ENCODE results near the gene HOOK2. TPM values are rescaled to one million over a fixed set of nuclear protein-coding genes. Genes with fewer than 3 reads are reported as not detected.

Gene HOOK2
- total RNA-seq, 1 experiment from 2014 or later: 96.3 TPM

- H2AFZ ChIP-seq (ENCODE audit: low read depth, low read length, poor library complexity, severe bottlenecking): no peak overlapping the region
- peaks cover 2 to 11% of the 10 kb centered on the region in 2 experiments; a peak in 2 of 4 replicates for H3K4me1 ChIP-seq (ENCODE audit: control insufficient read depth in 1 of 2, insufficient read depth in 2 of 2, low read length in 2 of 2)
- no peaks in the 10 kb centered on the region for H3K79me2 ChIP-seq (ENCODE audit: insufficient read depth, low read length)
- no peaks in the 10 kb centered on the region for H3K27me3 ChIP-seq (ENCODE audit: insufficient read depth, low read length)
- ChIA-PET POLR2A (interaction anchor here (0.5 to 5.4 kb wide), 7 partner anchors 8 to 172 kb away, joined by 3 to 98 read pairs (median 4); partner anchors contain the start of gene JUNB), RAD21 (ENCODE audit: low non-redundant PET in 1 of 2, low total read pairs in 2 of 2, uncharacterized antibody in 2 of 2, unreplicated experiment in 2 of 2) (interaction anchor here (0.6 to 1.8 kb wide), 11 partner anchors 8 to 107 kb away, joined by 3 to 17 read pairs (median 3); no protein-coding TSS in a partner anchor), CTCF (interaction anchor here (0.8 to 4.5 kb wide), 21 partner anchors 9 to 199 kb away, joined by 3 to 123 read pairs (median 6); partner anchors contain the start of genes DNASE2, GET3, HOOK2 and JUNB)
- peak overlapping the region; percentile 60 for H3K9ac ChIP-seq (ENCODE audit: low read length)
- peak overlapping the region; percentile 43 to 58 for H3K4me3 ChIP-seq (replicated peaks in 1 of 2; ENCODE audit: low read depth in 1 of 2, low read length in 2 of 2)
- H3K27ac ChIP-seq (ENCODE audit: low read depth, low read length): peak overlapping the region; percentile 81
- TF ChIP-seq MAX (IDR thresholded peaks at IDR 0.05) (peak; percentile 43; the same call in 1 of the 2 replicates), ELF1 (IDR thresholded peaks at IDR 0.05; ENCODE audit: borderline replicate concordance, low read depth) (no peak), ZFX (IDR thresholded peaks at IDR 0.05) (no peak), RAD21 (IDR thresholded peaks at IDR 0.05; ENCODE audit: low read depth) (peak; percentile 88), POLR2AphosphoS5 (IDR thresholded peaks at IDR 0.05; ENCODE audit: low read depth, low read length) (peak; percentile 50; the same call in 1 of the 2 replicates), CTCF (IDR thresholded peaks at IDR 0.05 in 2 of 3, conservative IDR thresholded peaks at IDR 0.05 in 1 of 3; ENCODE audit: borderline replicate concordance in 1 of 3, insufficient read depth in 1 of 3, low read depth in 2 of 3, low read length in 2 of 3) (peak; percentile 80 to 95 (median 88)), EGR1 (IDR thresholded peaks at IDR 0.05; ENCODE audit: low read depth) (no peak)
- H4K20me1 ChIP-seq (ENCODE audit: insufficient read depth): no peaks in the 10 kb centered on the region
- H3K36me3 ChIP-seq (ENCODE audit: control insufficient read depth in 1 of 2, insufficient read depth in 2 of 2, low read length in 2 of 2): peaks cover 14 to 20% of the 10 kb centered on the region in 2 experiments
- DNase-seq (ENCODE audit: low read depth, low spot score) (no peak), ATAC-seq (peak; percentile 94)
- H3K9me2 ChIP-seq (ENCODE audit: insufficient read depth): no peaks in the 10 kb centered on the region
- H3K9me3 ChIP-seq (ENCODE audit: control insufficient read depth in 1 of 2, insufficient read depth in 1 of 2, low read depth in 1 of 2, low read length in 2 of 2): no peaks in the 10 kb centered on the region
- no TSS peak for BruUV-seq (replicated peaks)
- H3K4me2 ChIP-seq (ENCODE audit: low read length): peak overlapping the region; percentile 93
- intact Hi-C loops (cut with micrococcal nuclease): loop anchor here (1.0 kb wide), 1 partner anchor 30 kb away; no protein-coding TSS in a partner anchor
Measured at GRCh38 chr19:12766051-12766521, 9.3 kb downstream of the HOOK2 start.

Data from HCT116 (cell line).